Heart left ventricle (tissue), 16 donors: ENCODE measurements around the gene HOMER1. TPM values are rescaled to one million over a fixed set of nuclear protein-coding genes. Genes with fewer than 3 reads are reported as not detected.

Source experiments
- ATAC-seq, 4 donors: fragments of 200-7000 bp; cut with Tn5 transposase; one replicate each; pipeline ENCODE4 v1.9.1; 2020 to 2022; ENCODE audit warnings: moderate library complexity in 4 of 4, mild to moderate bottlenecking in 3 of 4, moderate number of reproducible peaks in 1 of 4
- DNase-seq, 5 donors: peaks; one replicate each; pipeline ENCODE4 v3.0.0-alpha.2; 2020
- H3K27ac ChIP-seq, 12 donors: fragments of 200-600 bp; sonication (generic) in 4 of 12; one replicate each; pipeline versions ENCODE4 v1.5.0 to v1.8.0; 2016 to 2022; ENCODE audit warnings: mild to moderate bottlenecking in 2 of 12
- H3K27me3 ChIP-seq, 9 donors: fragments of 200-600 bp; sonication (generic) in 2 of 9; one replicate each; pipeline versions ENCODE4 v1.5.1 to v1.8.0; 2016 to 2022; ENCODE audit warnings: mild to moderate bottlenecking in 3 of 9
- H3K36me3 ChIP-seq, 9 donors: fragments of 200-600 bp; sonication (generic) in 2 of 9; one replicate each; pipeline versions ENCODE4 v1.5.0 to v1.8.0; 2018 to 2022; ENCODE audit warnings: mild to moderate bottlenecking in 2 of 9
- H3K4me1 ChIP-seq, 12 donors: fragments of 200-600 bp; sonication (generic) in 4 of 12; one replicate each; pipeline versions ENCODE4 v1.5.0 to v1.8.0; 2016 to 2022; ENCODE audit warnings: mild to moderate bottlenecking in 3 of 12
- H3K4me3 ChIP-seq, 12 donors: fragments of 200-600 bp; sonication (generic) in 4 of 12; one replicate each; pipeline versions ENCODE4 v1.5.0 to v1.8.0; 2017 to 2022; ENCODE audit warnings: mild to moderate bottlenecking in 9 of 12, moderate library complexity in 4 of 12
- H3K9me3 ChIP-seq, 12 donors: fragments of 200-600 bp; sonication (generic) in 4 of 12; one replicate each; pipeline versions ENCODE4 v1.5.0 to v1.8.0; 2016 to 2022; ENCODE audit warnings: mild to moderate bottlenecking in 1 of 12
- POLR2A ChIP-seq, 2 donors: fragments of 450-650 bp; IDR thresholded peaks; one replicate each; pipeline ENCODE4 v1.6.1; 2017; ENCODE audit warnings: antibody characterized with exemption in 2 of 2, mild to moderate bottlenecking in 2 of 2, moderate library complexity in 2 of 2
- WGBS, 4 donors: extraction: QIAGEN DNeasy Blood & Tissue Kit in 2 of 4; methylation state at CpG; one replicate each; pipeline versions ENCODE4 v1.1.5 to v1.1.7; 2013 to 2018; 5-methylcytosine and 5-hydroxymethylcytosine counted together
- intact Hi-C, 10 donors: fragments of 100-400 bp; cut with DNase I; formaldehyde crosslinking; loops; one replicate each; pipeline versions ENCODE4 v1.11.1 to v1.14.2; 2022
- polyA plus RNA-seq, 2 donors: library from polyadenylated mRNA; stranded (reverse); fragments of 200-250 nt; gene quantifications; one replicate each; pipeline ENCODE4 v1.2.3, GENCODE V29; 2013
- total RNA-seq, 9 donors: library from RNA; depleted of rRNA in 2 of 9; stranded (reverse); fragments of >200 nt in 2 of 9; fragmentation: NEBNext Ultra II Directional in 3 of 9; extraction: Animal tissue kit (Norgen Biotek cat#: 25700) in 3 of 9; gene quantifications; one replicate each; pipeline versions ENCODE4 v1.1.0 to v1.2.4, GENCODE V29; 2016 to 2023
- TF ChIP-seq, protein P1 (sequence below), 12 donors: fragments of 200-600 bp; sonication (generic) in 4 of 12; IDR thresholded peaks; one replicate each; pipeline versions ENCODE4 v1.5.0 to v1.8.0; 2018 to 2022; ENCODE audit warnings: antibody characterized with exemption in 12 of 12, mild to moderate bottlenecking in 5 of 12
- donor health status: ischemic (EF 13 %, LVEDD 7.1; RV severe dilation, severe dysfunction).
- donor health status: healthy with polysubstance abuse.
- donor health status: DM: no; HTN: yes; CAD: no.
- donor health status: DM: no; HTN: no; CAD: no.
- donor health status: ischemic (EF 25% LVEDD 6.9; RV normal size, moderate dysfunction).
- donor health status: ischemic (EF 25% LVEDD 5.7; RV mildly dilated, moderate dysfunction).
- donor health status: healthy.
- donor health status: DM: yes; HTN: yes; CAD: no.
- donor health status: ischemic (EF 35%, LVEDD 5.7; RV mildly dilated, moderate dysfunction).
- donor health status: nonischemic (EF 11% LVEDD 7.7; RV severe dilation, severe dysfunction).
- donor health status: DM: yes; HTN: yes; CAD: no.
- donor health status: PGD.
- donor health status: ischemic (EF 29% LVEDD 5.4; RV normal size, mild dysfunction).
- donor health status: nonischemic (EF 23%, LVEDD 6.1; RV moderate dilation, normal function).

Gene HOMER1
- total and polyA plus RNA-seq, 11 donors = 12.1 to 83.5 (median 51.0) TPM

DNA sequence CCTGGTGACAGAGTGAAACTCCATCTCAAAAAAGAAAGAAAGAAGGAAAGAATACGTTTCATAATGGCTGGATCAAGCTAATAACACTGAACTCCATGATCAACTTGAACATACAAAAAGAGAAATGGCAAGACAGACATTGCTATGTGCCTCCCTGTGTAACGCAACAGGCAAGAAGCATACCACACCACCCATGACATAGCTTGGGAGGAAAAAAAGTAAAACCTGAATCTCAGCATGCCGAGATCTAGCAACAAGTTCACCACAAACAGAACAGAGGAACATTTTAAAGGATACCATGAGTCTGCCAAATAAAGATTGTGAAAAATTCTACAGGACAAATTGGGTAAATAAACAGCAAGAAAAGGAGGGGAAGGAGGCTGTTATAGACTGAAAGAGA lies 26.7 kb downstream of the HOMER1 start:
- 71 to 84% (median 80%) methylated on average over 3 of the region's 3 CpGs for WGBS, 4 donors

DNA sequence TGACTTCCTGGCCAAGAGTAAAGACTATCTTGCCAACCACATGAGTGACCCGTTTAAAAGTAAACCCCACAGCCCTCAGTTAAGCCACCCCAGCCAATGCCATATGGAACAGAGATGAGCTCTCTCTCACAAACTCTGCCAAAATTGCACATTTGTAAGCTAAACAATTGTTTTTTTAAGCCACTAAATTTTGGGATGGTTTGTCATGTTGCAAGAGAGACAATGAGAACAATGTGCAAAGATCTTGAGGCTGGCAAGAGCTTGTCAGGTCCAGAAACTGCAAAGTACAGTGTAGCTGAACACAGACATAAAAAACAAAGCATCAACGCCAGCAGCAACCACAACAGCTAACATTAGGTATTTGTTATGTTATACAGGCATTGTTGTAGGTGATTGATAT lies 27.8 kb downstream of the HOMER1 start:
- peak overlapping the region in 10 of 12 donors; percentile 1 to 66 (median 34) for H3K27ac ChIP-seq
- no peaks in the 10 kb centered on the region for H3K27me3 ChIP-seq
- intact Hi-C loops = no loop called here
- H3K4me1 ChIP-seq = peaks cover 0 to 27% (median 2%) of the 10 kb centered on the region in 12 donors
- no peak overlapping the region for H3K4me3 ChIP-seq
- ATAC-seq (no peak), DNase-seq (no peak)
- no peak for TF ChIP-seq POLR2A (IDR thresholded peaks at IDR 0.05)
- no peaks in the 10 kb centered on the region for H3K36me3 ChIP-seq
- H3K9me3 ChIP-seq = no peaks in the 10 kb centered on the region
- WGBS, 4 donors = 52 to 73% (median 54%) methylated on average over 2 of the region's 2 CpGs

More for the DNA sequence above, 26.7 kb downstream of the HOMER1 start:
- Histone ChIP-seq H3K4me3 (no peak overlapping the region), H3K27ac (peak overlapping the region in 8 of 12 donors; percentile 19 to 82 (median 46)), H3K9me3 (no peaks in the 10 kb centered on the region), H3K27me3 (no peaks in the 10 kb centered on the region), H3K4me1 (peaks cover 0 to 32% (median 4%) of the 10 kb centered on the region in 12 donors), H3K36me3 (no peaks in the 10 kb centered on the region)
- intact Hi-C loops = no loop called here
- TF ChIP-seq, protein P1, sequence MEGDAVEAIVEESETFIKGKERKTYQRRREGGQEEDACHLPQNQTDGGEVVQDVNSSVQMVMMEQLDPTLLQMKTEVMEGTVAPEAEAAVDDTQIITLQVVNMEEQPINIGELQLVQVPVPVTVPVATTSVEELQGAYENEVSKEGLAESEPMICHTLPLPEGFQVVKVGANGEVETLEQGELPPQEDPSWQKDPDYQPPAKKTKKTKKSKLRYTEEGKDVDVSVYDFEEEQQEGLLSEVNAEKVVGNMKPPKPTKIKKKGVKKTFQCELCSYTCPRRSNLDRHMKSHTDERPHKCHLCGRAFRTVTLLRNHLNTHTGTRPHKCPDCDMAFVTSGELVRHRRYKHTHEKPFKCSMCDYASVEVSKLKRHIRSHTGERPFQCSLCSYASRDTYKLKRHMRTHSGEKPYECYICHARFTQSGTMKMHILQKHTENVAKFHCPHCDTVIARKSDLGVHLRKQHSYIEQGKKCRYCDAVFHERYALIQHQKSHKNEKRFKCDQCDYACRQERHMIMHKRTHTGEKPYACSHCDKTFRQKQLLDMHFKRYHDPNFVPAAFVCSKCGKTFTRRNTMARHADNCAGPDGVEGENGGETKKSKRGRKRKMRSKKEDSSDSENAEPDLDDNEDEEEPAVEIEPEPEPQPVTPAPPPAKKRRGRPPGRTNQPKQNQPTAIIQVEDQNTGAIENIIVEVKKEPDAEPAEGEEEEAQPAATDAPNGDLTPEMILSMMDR (IDR thresholded peaks at IDR 0.05) = no peak
- TF ChIP-seq POLR2A (IDR thresholded peaks at IDR 0.05) = no peak
- DNase-seq (no peak), ATAC-seq (no peak)

DNA sequence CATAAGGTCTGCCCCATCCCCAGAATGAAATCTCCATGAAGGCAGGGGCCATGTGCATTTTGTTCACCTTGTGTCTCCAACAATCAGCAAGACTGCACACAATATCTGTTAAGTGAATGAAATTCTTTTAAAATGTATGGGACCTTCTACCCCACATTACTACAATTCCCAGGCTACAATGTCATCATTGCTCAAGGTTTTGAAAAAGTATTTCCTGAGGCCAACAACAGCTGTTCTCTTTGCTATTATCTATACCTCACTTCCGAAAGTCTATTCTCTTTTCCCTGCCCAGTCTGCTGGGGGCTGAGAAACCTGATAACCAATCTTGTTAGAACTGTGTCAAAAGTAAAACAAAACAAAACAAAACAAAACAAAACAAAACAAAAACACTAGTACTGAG lies 29.2 kb downstream of the HOMER1 start:
- DNase-seq (no peak), ATAC-seq (no peak)
- TF ChIP-seq, protein P1 (IDR thresholded peaks at IDR 0.05) = no peak
- no peak for TF ChIP-seq POLR2A (IDR thresholded peaks at IDR 0.05)
- intact Hi-C loops = no loop called here
- no peaks in the 10 kb centered on the region for H3K9me3 ChIP-seq
- no peaks in the 10 kb centered on the region for H3K36me3 ChIP-seq
- no peaks in the 10 kb centered on the region for H3K27me3 ChIP-seq
- WGBS, 4 donors = 38 to 67% (median 54%) methylated on average over 1 of the region's 1 CpG
- no peak overlapping the region for H3K4me3 ChIP-seq
- peak overlapping the region in 5 of 12 donors; percentile 24 to 66 (median 36) for H3K27ac ChIP-seq
- H3K4me1 ChIP-seq = peaks cover 0 to 17% (median 0%) of the 10 kb centered on the region in 12 donors

DNA sequence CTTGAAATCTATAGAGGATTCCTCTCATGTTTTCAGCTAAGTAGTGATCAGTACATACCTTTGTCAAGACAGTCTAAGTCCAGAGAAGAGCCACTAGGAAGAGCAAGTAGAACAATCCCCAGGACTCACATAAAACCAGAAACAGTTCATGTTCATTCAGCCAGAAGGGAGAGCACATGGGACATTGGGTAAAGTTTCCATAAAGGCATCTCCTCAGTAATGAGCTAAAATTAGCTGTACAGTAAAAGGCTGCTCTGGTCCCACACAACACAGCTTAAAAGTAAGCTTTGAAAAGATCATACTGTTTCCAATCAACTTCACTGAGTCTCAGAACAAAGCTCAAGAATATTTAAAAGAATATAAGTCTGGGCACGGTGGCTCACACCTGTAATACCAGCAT lies 32.4 kb downstream of the HOMER1 start:
- 64 to 87% (median 74%) methylated on average over 1 of the region's 1 CpG for WGBS, 4 donors
- Histone ChIP-seq H3K27me3 (no peaks in the 10 kb centered on the region), H3K27ac (peak overlapping the region; percentile 70 to 97 (median 88)), H3K4me1 (peaks cover 0 to 23% (median 0%) of the 10 kb centered on the region in 12 donors), H3K4me3 (peak overlapping the region in 10 of 12 donors; percentile 10 to 50 (median 38)), H3K36me3 (no peaks in the 10 kb centered on the region), H3K9me3 (no peaks in the 10 kb centered on the region)
- DNase-seq = no peak
- no peak for TF ChIP-seq POLR2A (IDR thresholded peaks at IDR 0.05)
- TF ChIP-seq, protein P1 (IDR thresholded peaks at IDR 0.05) = no peak
- intact Hi-C loops = no loop called here
- peak; percentile 84 to 95 (median 88) for ATAC-seq

DNA sequence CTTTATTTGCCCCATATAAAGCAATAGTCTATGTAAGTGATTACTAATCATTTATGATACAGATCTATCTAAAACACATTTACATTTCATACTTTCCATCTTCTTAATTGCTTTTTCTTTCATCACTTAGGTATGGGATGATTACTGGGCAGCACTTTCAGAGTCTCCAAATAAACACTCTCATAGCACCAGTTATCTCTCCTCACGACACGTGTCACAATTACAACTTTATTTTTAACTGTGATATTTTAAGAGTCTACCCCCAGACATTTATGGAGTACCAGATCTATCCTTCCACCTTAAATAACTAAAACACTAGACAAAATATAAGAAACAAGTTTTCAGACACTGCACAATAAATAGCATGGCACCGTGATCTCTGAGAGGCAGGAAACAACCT lies 32.9 kb downstream of the HOMER1 start:
- Histone ChIP-seq H3K4me3 (peak overlapping the region in 10 of 12 donors; percentile 10 to 50 (median 38)), H3K36me3 (no peaks in the 10 kb centered on the region), H3K9me3 (no peaks in the 10 kb centered on the region), H3K27me3 (no peaks in the 10 kb centered on the region), H3K4me1 (peaks cover 0 to 24% (median 0%) of the 10 kb centered on the region in 12 donors), H3K27ac (peak overlapping the region; percentile 70 to 97 (median 88))
- no peak for DNase-seq
- no peak for TF ChIP-seq POLR2A (IDR thresholded peaks at IDR 0.05)
- TF ChIP-seq, protein P1 (IDR thresholded peaks at IDR 0.05) = no peak
- peak; percentile 69 to 87 (median 75) for ATAC-seq
- intact Hi-C loops = no loop called here
- 53 to 63% (median 61%) methylated on average over 3 of the region's 3 CpGs for whole genome bisulfite sequencing, 4 donors
